G401.6 (cell line): Measurements from ENCODE around the gene OR4N5.
A peak's percentile ranks its signal among the peaks of the same experiment; 100 is the strongest.
"Not testable (repeated sequence)": the region's sequence is repeated elsewhere in the genome, so short reads cannot be mapped to it uniquely, and the experiment has no call there.

Experiments
- FAIRE-seq: peaks from 2 replicates; lab custom pipeline; 2012; peaks lifted over from hg19 to GRCh38; lab: Jason Lieb, UNC

Gene OR4N5, protein sequence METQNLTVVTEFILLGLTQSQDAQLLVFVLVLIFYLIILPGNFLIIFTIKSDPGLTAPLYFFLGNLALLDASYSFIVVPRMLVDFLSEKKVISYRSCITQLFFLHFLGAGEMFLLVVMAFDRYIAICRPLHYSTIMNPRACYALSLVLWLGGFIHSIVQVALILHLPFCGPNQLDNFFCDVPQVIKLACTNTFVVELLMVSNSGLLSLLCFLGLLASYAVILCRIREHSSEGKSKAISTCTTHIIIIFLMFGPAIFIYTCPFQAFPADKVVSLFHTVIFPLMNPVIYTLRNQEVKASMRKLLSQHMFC

DNA sequence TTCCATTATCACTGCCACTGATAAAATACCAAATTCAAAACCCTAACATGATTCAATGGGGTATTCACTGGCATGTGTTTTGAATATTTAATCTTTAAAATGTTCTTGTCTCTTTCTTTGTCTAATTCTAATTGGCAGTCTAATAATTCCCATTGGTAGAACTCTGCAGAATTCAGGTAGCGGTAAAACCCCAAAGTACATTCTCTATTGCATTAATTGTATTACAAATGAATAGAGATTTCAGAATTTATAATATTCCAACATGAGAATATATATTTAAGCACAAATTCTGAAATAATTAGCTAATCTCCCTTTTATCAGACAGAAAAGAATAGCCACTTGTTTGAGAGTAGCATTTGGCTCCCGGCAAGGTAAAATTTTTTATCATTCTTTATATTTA, at the start of gene OR4N5:
TSS of gene OR4N5 (plus strand) at position 301 of the 400 bp plus-strand sequence. CDS start 4,916 bp downstream, outside the sequence.
- no peak for FAIRE-seq

DNA sequence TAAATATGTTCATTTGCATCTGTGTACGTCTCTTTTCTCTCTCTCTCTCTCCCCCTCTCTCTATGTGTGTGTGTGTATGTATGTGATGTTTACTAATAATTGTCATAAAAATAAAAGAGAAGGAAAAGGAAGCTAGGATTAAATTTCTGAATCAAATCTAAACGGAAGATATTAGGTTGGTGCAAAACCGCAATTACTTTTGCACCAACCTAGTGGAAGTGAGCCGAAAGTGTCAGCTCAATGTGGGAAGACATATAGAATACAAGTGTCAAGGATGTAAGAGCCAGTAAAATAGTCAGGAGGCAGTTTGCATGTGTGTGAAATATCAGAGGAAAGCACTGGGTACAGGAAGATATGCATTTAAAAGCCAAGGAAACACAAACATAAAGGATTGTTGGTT, 46.6 kb upstream of the OR4N5 start:
- FAIRE-seq = no peak

DNA sequence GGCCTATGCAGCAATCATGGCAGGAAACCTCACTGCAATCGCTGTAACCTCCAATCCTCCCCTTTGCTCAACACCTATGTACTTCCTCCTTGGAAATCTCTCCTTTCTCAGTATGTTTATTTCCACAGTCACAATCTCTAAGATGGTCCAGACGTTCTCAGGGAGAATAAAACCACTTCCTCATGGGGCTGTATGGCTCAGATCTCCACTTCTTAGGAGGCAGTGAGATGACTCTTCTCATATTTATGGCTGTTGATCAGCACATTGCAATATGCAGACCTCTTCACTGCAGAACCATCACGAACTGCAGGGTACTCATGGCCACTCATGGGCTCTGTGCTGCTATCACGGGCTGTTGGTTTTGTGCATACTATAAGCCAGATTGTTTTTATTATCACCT, 45.2 kb upstream of the OR4N5 start:
- FAIRE-seq = no peak

DNA sequence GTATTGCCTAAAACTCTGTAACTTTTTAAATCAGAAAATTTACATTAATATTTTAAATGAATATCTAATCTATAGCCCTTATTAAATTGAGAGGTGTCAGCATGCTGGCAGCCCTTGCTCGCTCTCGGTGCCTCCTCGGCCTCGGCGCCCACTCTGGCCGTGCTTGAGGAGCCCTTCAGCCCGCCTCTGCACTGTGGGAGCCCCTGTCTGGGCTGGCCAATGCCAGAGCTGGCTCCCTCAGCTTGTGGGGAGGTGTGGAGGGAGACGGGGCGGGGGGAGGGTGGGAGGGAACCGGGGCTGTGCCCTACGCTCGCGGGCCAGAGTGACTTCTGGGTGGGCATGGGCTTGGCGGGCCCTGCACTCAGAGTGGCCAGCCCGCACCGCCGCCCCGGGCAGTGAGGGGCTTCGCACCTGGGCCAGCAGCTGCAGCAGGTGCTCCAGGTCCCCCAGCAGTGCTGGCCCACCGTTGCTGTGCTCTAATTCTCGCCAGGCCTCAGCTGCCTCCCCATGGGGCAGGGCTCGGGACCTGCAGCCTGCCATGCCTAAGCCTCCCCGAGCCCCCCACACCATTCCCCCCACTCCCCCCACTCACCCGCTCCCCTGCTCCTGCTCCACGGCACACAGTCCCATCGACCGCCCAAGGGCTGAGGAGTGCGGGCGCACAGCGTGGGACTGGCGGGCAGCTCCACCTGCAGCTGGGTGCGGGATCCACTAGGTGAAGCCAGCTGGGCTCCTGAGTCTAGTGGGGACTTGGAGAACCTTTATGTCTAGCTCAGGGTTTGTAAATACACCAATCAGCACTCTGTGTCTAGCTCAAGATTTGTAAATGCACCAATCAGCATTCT, 39.5 kb upstream of the OR4N5 start:
- not testable (repeated sequence) for FAIRE-seq

DNA sequence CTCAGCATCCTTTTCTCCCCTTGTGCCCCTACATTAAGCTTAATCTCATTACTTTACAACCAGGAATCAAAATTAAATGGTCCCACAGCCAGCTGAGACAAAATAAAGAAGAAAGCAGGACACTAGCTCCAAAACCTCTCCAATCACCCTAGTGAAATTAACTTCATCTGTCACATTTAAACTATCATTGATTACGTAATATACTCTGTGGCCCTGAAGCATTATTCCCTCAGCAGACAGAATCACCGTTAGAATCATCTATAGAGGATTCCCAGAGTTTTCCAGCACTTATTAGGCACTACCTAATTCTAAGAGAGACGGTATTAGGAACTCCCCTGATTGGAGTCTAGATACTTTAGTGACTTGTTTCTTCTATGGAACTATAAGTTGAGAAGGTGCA, 28.2 kb upstream of the OR4N5 start, which contains the start of gene OR4K17:
TSS of gene OR4K17 (plus strand) at position 302 of the 400 bp plus-strand sequence. CDS start 6,761 bp downstream, outside the sequence.
- no peak for FAIRE-seq

DNA sequence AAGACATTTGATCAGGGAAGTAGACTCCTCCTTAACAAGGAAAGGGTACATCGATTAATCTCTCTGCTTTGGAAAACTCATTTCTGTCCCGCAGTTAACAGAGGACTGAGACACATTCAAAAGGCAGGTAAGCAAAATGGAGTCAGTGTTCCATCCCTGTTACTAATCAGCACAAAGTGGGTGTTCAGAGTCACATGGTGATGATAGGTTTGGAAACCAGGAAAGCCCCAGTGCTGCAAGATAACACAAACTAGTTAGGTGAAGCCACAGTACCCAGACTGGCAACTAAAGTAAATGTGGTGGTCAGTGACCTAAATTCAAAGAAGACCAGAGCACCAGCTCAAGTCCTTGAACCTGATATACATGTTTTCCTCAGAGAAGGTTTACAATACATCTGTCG, 26.3 kb upstream of the OR4N5 start:
- FAIRE-seq = no peak

DNA sequence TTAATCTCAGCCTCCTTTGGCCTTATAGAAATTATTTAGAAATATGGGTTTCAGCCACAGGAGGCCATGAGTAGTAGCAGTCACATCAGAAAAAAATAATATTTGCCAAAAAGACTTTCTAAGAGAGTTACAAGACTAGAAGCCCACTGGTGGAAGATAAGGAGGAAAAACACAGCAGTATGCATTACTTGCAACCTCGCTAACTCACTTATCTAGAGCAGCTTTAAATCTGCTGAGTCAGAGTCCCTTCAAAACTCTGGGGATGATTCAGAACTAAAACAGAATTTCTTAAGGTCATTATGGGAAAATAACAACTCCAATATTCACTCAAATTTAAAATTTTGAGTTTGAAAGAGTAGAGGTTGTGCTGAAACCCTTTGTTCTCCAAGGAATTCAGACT, 21.9 kb upstream of the OR4N5 start:
- no peak for FAIRE-seq

DNA sequence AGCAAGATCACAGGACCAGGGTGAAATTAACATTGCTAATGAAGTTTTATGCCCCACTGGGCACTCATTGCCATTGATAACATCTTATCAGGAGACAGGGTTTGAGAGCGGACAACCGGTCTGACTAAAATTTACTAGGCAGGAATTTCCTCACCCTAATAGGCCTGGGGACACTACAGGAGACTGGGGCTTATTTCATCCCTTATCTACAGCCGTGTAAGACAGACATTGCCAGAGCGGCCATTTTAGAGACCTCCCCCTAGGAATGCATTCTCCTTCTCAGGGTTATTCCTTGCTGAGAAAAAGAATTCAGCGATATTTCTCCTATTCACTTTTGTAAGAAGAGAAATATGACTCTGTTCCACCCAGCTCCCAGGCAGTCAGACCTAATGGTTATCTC, 19.8 kb upstream of the OR4N5 start:
- no peak for FAIRE-seq

DNA sequence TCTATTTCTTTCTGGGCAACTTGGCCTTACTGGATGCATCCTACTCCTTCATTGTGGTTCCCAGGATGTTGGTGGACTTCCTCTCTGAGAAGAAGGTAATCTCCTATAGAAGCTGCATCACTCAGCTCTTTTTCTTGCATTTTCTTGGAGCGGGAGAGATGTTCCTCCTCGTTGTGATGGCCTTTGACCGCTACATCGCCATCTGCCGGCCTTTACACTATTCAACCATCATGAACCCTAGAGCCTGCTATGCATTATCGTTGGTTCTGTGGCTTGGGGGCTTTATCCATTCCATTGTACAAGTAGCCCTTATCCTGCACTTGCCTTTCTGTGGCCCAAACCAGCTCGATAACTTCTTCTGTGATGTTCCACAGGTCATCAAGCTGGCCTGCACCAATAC, 5.3 kb downstream of the OR4N5 start:
- peak; percentile 33 for FAIRE-seq

DNA sequence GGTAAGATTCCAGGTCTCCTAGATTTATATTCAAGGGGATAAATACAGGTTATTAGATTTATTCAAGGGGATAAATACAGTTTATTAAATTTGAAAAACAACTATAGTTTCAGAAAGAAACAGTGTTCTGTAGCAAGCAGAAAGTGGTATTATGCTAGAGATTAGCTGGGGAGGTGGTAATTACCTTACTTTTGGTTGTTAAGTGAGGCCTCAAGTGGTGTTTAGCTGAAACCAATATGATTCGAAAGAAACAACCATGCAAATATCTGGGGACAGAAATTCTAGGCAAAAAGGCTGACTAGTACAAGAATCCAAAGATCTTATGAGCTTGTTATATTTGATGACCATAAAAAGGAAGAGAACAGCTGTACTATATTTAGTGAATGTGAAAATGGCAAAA, 6.2 kb downstream of the OR4N5 start:
- no peak for FAIRE-seq

DNA sequence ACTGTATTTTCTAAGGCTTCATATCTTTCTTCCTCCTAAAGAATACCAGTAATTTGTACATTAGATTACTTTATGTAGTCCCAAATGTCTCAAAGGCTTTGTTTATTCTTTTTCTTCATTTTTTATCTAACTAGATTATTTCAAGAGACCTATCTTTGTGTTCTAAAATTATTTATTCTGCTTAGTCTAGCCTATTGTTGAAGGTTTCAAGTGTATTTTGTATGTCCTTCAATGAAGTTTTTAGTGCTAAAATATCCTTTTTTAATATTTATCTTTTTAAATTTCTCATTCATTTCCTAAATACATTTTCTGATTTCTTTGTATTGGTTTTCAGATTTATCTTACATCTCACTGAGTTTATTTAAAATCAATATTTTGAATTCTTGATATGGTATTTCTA, 25.8 kb downstream of the OR4N5 start:
- FAIRE-seq = no peak

DNA sequence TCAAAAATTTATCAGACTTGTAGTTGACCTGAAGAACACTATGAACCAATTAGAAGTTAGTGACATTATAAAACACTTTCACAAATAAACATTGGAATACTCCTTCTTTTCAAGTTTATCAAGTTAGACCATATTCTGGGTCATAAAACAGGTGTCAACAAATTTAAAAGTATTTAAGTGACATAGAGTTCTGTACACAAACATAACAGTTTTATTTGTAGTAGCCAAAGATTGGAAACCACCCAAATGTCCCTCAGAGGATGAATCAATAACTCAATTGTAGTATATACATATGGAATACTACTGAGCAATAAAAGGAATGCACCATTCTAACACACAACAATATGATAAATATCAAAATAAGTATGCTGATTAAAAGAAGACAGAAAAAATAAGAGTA, 28.5 kb downstream of the OR4N5 start:
- no peak for FAIRE-seq

DNA sequence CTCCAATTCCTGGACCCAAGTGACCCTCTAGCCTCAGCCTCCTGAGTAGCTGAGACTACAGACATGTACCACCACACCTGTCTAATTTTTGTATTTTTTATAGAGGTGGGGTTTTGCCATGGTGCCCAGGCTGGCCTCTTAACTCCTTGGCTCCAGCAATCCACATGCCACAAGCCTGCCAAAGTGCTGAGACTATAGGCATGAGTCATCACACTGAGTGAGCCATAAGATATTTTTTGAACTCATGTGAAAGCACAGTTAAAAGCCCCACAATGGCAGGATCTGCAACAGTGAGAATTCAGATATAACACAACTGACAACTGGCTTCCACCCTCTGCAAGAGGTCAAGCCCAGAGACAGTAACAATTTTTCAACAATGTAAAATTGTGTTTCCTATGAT, 31.2 kb downstream of the OR4N5 start:
- FAIRE-seq = not testable (repeated sequence)

DNA sequence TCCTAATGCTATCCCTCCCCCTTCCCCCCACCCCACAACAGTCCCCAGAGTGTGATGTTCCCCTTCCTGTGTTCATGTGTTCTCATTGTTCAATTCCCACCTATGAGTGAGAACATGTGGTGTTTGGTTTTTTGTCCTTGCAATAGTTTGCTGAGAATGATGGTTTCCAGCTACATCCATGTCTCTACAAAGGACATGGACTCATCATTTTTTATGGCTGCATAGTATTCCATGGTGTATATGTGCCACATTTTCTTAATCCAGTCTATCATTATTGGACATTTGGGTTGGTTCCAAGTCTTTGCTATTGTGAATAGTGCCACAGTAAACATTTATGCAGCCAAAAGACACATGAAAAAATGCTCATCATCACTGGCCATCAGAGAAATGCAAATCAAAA, 35.6 kb downstream of the OR4N5 start:
- FAIRE-seq = not testable (repeated sequence)

DNA sequence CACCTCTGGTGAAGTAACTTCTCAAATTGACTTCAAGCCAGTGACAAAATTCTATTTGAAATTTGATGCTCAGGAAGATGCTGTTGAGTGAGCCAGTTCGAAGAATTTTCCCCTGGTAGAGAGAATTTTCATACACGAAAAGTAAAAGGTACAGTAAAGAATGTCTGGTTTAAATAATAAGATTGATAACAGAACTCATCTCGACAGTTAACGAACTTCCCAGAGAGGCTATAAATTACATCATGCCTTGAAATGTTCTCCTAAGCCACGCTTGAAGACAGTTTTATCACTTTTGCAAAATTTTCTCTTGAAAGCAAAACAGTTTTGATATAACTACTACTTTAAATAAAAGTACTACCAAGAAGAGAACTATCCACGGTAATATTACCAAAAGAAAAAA, 37.7 kb downstream of the OR4N5 start:
- FAIRE-seq = no peak

DNA sequence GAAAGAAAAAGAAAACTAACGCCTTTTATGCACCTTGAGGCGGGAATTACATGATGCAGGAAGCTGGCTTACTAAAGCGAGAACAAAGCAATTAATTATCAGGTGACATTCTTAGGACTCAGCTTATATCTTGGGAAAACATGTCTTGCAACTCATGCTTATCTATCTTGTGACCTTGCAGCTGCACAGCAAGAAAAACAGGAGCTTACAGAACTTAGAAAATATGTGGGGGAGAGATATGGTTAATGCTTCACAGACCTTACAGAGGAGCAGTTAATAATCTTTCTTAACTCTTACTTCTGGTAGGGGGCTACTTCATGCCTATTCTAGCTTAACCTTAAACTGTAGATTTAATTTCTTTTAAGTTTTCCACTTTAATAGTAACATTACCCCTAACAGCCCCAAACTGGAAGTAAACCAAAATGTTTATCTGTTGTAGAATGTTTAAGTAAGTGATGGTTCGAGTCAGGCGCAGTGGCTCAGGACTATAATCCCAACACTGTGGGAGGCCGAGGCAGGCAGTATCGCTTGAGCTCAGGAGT, 38.9 kb downstream of the OR4N5 start:
- no peak for FAIRE-seq

DNA sequence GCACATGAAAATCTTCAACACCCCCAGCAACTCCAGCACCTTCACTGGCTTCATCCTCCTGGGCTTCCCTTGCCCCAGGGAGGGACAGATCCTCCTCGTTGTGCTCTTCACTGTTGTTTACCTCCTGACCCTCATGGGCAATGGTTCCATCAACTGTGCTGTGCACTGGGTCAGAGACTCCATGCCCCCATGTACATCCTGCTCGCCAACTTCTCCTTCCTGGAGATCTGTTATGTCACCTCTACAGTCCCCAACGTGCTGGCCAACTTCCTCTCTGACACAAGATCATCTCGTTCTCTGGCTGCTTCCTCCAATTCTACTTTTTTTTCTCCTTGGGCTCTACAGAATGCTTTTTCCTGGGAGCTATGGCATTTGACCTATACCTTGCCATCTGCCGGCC, 40.6 kb downstream of the OR4N5 start:
- no peak for FAIRE-seq

DNA sequence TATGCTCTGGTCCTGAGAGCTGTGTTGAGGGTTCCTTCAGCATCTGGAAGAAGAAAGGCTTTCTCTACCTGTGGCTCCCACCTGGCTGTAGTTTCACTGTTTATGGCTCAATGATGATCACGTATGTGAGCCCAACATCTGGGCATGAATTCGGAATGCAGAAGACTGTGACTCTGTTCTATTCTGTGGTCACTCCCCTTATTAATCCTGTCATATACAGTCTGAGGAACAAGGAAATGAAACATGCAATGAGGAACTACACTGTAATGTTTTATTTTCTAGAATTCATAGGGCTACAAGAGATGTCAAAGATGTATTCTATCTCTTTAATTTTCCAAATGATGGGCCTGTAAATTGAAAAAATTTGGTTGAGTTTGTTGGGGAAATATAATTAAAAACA, 41.3 kb downstream of the OR4N5 start:
- no peak for FAIRE-seq

DNA sequence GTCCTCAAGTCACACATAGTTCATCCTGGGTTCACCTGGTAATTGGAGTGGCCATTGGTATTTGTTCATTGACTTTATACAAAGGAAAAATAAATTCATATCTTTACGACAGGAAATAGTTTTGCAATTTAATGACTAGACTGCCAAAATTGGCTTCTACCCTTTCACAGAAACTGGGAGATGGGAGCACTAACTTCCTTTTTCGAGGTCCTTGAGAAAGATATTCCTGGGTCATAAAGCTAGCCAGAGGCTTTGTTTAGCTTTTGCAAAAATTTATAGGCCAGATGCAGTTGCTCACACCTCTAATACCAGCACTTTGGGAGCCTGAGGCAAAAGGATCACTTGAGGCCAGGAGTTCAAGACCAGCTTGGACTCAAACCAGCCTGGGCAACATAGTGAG, 41.9 kb downstream of the OR4N5 start:
- no peak for FAIRE-seq

DNA sequence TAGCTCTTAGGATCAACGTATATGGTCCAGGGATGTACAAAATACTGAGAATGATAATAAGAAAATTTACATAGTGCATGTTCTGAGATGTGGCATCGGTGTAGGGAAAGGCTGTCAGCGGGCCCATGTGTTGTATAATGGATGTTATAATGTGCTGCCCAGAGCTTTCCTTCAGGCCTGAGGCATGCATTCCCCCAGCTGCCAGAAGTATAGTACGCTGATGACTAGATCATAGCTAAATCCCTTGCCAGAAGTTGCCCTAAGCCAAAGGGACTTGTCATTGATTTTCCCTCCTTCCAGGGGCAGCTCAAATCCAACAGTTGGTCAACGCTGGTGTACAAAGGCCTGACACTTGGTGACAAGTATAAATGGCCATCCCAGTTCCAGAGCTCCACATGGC, 45.6 kb downstream of the OR4N5 start:
- no peak for FAIRE-seq

DNA sequence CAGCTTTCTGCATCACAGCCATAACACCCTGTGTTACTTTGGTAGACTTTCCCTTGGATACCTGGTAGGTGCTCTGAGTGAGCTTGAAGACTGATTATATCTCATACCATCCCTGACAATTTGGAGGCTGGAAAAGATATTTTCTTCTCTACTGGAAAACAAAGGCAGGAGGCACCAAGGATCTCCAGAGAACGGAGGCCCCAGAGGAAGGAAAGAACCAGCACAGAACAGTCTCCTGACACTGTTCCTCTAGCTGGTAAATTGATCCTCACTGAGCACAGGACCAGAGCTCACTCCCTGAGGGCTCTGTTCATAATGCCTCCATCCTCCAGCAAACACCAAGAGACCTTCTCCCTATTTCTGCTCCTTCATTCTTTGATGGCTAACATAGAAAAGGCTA, 52.0 kb downstream of the OR4N5 start, which contains the start of gene OR11G2:
TSS of gene OR11G2 (plus strand) at position 301 of the 400 bp plus-strand sequence. CDS start 6,542 bp downstream, outside the sequence.
- no peak for FAIRE-seq

DNA sequence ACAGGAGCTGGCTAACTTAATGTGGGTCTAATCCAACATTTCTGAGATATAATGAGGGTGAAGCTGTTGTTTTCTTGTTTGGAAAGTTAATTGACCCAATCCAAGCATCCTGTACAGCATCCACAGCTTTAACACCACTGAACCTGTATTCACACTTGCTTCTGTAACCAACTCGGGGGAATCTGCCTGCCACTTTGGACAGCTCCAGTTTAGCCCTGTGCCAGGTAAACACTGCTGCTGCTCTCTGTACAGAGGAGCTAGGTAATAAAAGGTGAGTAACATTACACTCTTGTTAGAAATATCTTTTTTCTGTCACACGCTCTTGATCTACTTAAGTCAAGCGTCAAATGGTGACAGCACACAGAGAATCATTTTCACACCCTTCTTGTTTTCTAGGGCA, 52.8 kb downstream of the OR4N5 start:
- FAIRE-seq = no peak

DNA sequence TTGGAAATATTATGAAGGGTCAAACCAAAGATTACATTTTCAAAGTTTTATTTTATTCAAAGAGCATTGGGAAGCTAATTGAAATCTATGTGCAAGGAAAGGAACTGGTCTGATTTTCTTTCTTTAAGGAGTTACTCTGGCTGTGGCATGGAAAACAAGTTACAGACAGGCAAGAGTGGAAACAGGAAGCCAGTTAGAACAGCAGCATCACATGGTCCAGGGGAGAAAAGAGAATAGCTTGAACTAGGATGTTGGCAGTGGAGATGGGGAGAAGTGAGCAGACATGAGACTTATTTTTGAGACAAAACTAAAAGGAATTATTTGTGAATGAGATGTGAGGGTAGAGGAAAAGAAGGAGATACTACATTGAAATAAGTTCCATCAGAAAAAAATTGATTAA, 55.5 kb downstream of the OR4N5 start:
- FAIRE-seq = no peak
